Stimulated activated memory B cell treated with anti-CD40 and anti-IgM and Interleukin-4, amounts not matched to agents 10 μg/mL and 1 μg/mL and 100 μg/mL, for 72 hours (primary cell): ENCODE results near the gene CXXC5.
"Not testable (repeated sequence)": the region's sequence is repeated elsewhere in the genome, so short reads cannot be mapped to it uniquely, and the experiment has no call there.

Source experiments
- ATAC-seq: fragments of 150-1000 bp; cut with Tn5 transposase; 2 replicates; pipeline ENCODE4 v1.10.0; 2021
- H3K27ac Mint-ChIP-seq: one replicate; pipeline ENCODE4 v1.8.0; 2022; ENCODE audit warnings: mild to moderate bottlenecking, mixed read lengths
- H3K27me3 Mint-ChIP-seq: one replicate; pipeline ENCODE4 v1.8.0; 2022; ENCODE audit warnings: mixed read lengths
- H3K36me3 Mint-ChIP-seq: one replicate; pipeline ENCODE4 v1.8.0; 2022; ENCODE audit warnings: mixed read lengths
- H3K4me1 Mint-ChIP-seq: one replicate; pipeline ENCODE4 v1.8.0; 2022; ENCODE audit warnings: mixed read lengths
- H3K4me3 Mint-ChIP-seq: one replicate; pipeline ENCODE4 v1.8.0; 2022; ENCODE audit warnings: mild to moderate bottlenecking, moderate library complexity, mixed read lengths
- H3K9me3 Mint-ChIP-seq: one replicate; pipeline ENCODE4 v1.8.0; 2022; ENCODE audit warnings: mixed read lengths

Gene CXXC5

GRCh38 chr5:139710319-139711066 lies 62.3 kb downstream of the CXXC5 start:
- H3K27ac Mint-ChIP-seq = peak overlapping the region; percentile 82
- H3K36me3 Mint-ChIP-seq = no peaks in the 10 kb centered on the region
- H3K9me3 Mint-ChIP-seq = no peaks in the 10 kb centered on the region
- ATAC-seq = peak; percentile 71
- H3K4me3 Mint-ChIP-seq = peak overlapping the region; percentile 79
- peaks cover 45% of the 10 kb centered on the region for H3K4me1 Mint-ChIP-seq
- no peaks in the 10 kb centered on the region for H3K27me3 Mint-ChIP-seq

- Mint-ChIP-seq H3K27me3 (no peaks in the 10 kb centered on the region), H3K27ac (peak overlapping the region; percentile 82)
These were observed 63.1 kb downstream of the CXXC5 start for GRCh38 chr5:139711067-139711905.

GRCh38 chr5:139711906-139712224 lies 63.7 kb downstream of the CXXC5 start:
- ATAC-seq = no peak
- peaks cover 32% of the 10 kb centered on the region for H3K4me1 Mint-ChIP-seq
- H3K4me3 Mint-ChIP-seq = peak overlapping the region; percentile 79
- H3K27ac Mint-ChIP-seq = peak overlapping the region; percentile 82
- no peaks in the 10 kb centered on the region for H3K36me3 Mint-ChIP-seq
- H3K27me3 Mint-ChIP-seq = no peaks in the 10 kb centered on the region
- no peaks in the 10 kb centered on the region for H3K9me3 Mint-ChIP-seq

More at GRCh38 chr5:139711067-139711905, 63.1 kb downstream of the CXXC5 start:
- peak; percentile 64 for ATAC-seq
- Mint-ChIP-seq H3K4me1 (peaks cover 37% of the 10 kb centered on the region), H3K9me3 (no peaks in the 10 kb centered on the region), H3K36me3 (no peaks in the 10 kb centered on the region), H3K4me3 (peak overlapping the region; percentile 79)

GRCh38 chr5:139712412-139712811 lies 64.3 kb downstream of the CXXC5 start:
- Mint-ChIP-seq H3K36me3 (no peaks in the 10 kb centered on the region), H3K4me3 (no peak overlapping the region), H3K9me3 (no peaks in the 10 kb centered on the region), H3K27ac (no peak overlapping the region), H3K4me1 (peaks cover 32% of the 10 kb centered on the region), H3K27me3 (no peaks in the 10 kb centered on the region)
- no peak for ATAC-seq

GRCh38 chr5:139713898-139714297 lies 65.7 kb downstream of the CXXC5 start:
- H3K36me3 Mint-ChIP-seq, H3K27me3 Mint-ChIP-seq, H3K27ac Mint-ChIP-seq, H3K4me3 Mint-ChIP-seq, H3K9me3 Mint-ChIP-seq, ATAC-seq: not testable (repeated sequence)
- H3K4me1 Mint-ChIP-seq = peaks cover 20% of the 10 kb centered on the region

GRCh38 chr5:139717221-139717620 lies 69.1 kb downstream of the CXXC5 start:
- H3K4me1 Mint-ChIP-seq = peaks cover 5% of the 10 kb centered on the region
- no peaks in the 10 kb centered on the region for H3K27me3 Mint-ChIP-seq
- peaks cover 7% of the 10 kb centered on the region for H3K36me3 Mint-ChIP-seq
- H3K27ac Mint-ChIP-seq = no peak overlapping the region
- H3K4me3 Mint-ChIP-seq = no peak overlapping the region
- no peak for ATAC-seq
- H3K9me3 Mint-ChIP-seq = peaks cover 4% of the 10 kb centered on the region

- not testable (repeated sequence) for H3K4me3 Mint-ChIP-seq, H3K9me3 Mint-ChIP-seq, H3K27me3 Mint-ChIP-seq, ATAC-seq, H3K36me3 Mint-ChIP-seq, H3K4me1 Mint-ChIP-seq, H3K27ac Mint-ChIP-seq
These were observed 70.3 kb downstream of the CXXC5 start for GRCh38 chr5:139718403-139718802.

GRCh38 chr5:139719970-139720369 lies 71.8 kb downstream of the CXXC5 start:
- H3K27ac Mint-ChIP-seq, H3K4me3 Mint-ChIP-seq, ATAC-seq, H3K9me3 Mint-ChIP-seq, H3K36me3 Mint-ChIP-seq, H3K27me3 Mint-ChIP-seq: not testable (repeated sequence)
- peaks cover 12% of the 10 kb centered on the region for H3K4me1 Mint-ChIP-seq

- ATAC-seq = peak; percentile 63
- Mint-ChIP-seq H3K27ac (peak overlapping the region; percentile 35), H3K36me3 (no peaks in the 10 kb centered on the region)
These were observed 75.9 kb downstream of the CXXC5 start for GRCh38 chr5:139723986-139724587.

GRCh38 chr5:139725073-139725830 lies 77.1 kb downstream of the CXXC5 start:
- Mint-ChIP-seq H3K4me1 (peaks cover 12% of the 10 kb centered on the region), H3K27me3 (no peaks in the 10 kb centered on the region), H3K36me3 (no peaks in the 10 kb centered on the region), H3K27ac (no peak overlapping the region), H3K9me3 (no peaks in the 10 kb centered on the region), H3K4me3 (no peak overlapping the region)
- ATAC-seq = no peak

More at GRCh38 chr5:139723986-139724587, 75.9 kb downstream of the CXXC5 start:
- peaks cover 12% of the 10 kb centered on the region for H3K4me1 Mint-ChIP-seq
- no peaks in the 10 kb centered on the region for H3K9me3 Mint-ChIP-seq
- no peaks in the 10 kb centered on the region for H3K27me3 Mint-ChIP-seq
- no peak overlapping the region for H3K4me3 Mint-ChIP-seq

GRCh38 chr5:139726248-139726647 lies 78.1 kb downstream of the CXXC5 start:
- H3K4me3 Mint-ChIP-seq = no peak overlapping the region
- H3K27me3 Mint-ChIP-seq = no peaks in the 10 kb centered on the region
- H3K9me3 Mint-ChIP-seq = no peaks in the 10 kb centered on the region
- H3K36me3 Mint-ChIP-seq = no peaks in the 10 kb centered on the region
- no peak overlapping the region for H3K27ac Mint-ChIP-seq
- H3K4me1 Mint-ChIP-seq = peaks cover 12% of the 10 kb centered on the region
- ATAC-seq = no peak

GRCh38 chr5:139727615-139728014 lies 79.5 kb downstream of the CXXC5 start:
- peaks cover 12% of the 10 kb centered on the region for H3K4me1 Mint-ChIP-seq
- peak overlapping the region; percentile 2 for H3K27ac Mint-ChIP-seq
- not testable (repeated sequence) for H3K27me3 Mint-ChIP-seq, H3K9me3 Mint-ChIP-seq, H3K4me3 Mint-ChIP-seq, H3K36me3 Mint-ChIP-seq
- ATAC-seq = peak; percentile 85

- Mint-ChIP-seq H3K4me1 (no peaks in the 10 kb centered on the region), H3K36me3 (no peaks in the 10 kb centered on the region), H3K9me3 (no peaks in the 10 kb centered on the region), H3K27ac (peak overlapping the region; percentile 8), H3K27me3 (no peaks in the 10 kb centered on the region), H3K4me3 (no peak overlapping the region)
- ATAC-seq = no peak
These were observed 83.1 kb downstream of the CXXC5 start for GRCh38 chr5:139731281-139731680.

GRCh38 chr5:139732019-139732418 lies 83.9 kb downstream of the CXXC5 start:
- Mint-ChIP-seq H3K4me3 (no peak overlapping the region), H3K4me1 (no peaks in the 10 kb centered on the region), H3K27me3 (no peaks in the 10 kb centered on the region), H3K9me3 (no peaks in the 10 kb centered on the region), H3K36me3 (no peaks in the 10 kb centered on the region), H3K27ac (no peak overlapping the region)
- no peak for ATAC-seq
